ENCODE results near the gene SSX2IP. TPM values are rescaled to one million over a fixed set of nuclear protein-coding genes. Genes with fewer than 3 reads are reported as not detected.

SSX2IP gene
- total RNA-seq, 2 donors from 2014 or later = 16.6 to 21.8 TPM

- H3K27me3 Mint-ChIP-seq (ENCODE audit: insufficient read depth) = no peaks in the 10 kb centered on the region
- no peak overlapping the region for H3K27ac Mint-ChIP-seq
- H3K9me3 Mint-ChIP-seq = no peaks in the 10 kb centered on the region
- no peak for TF ChIP-seq CTCF (conservative IDR thresholded peaks at IDR 0.05)
- Histone ChIP-seq H3K27me3 (ENCODE audit: control insufficient read depth, insufficient read depth, low read length, poor library complexity, severe bottlenecking) (no peaks in the 10 kb centered on the region), H3K27ac (ENCODE audit: low read depth, low read length) (no peak overlapping the region), H3K4me3 (ENCODE audit: low read length) (no peak overlapping the region), H3K9me3 (ENCODE audit: control insufficient read depth, low read length) (no peaks in the 10 kb centered on the region), H3K4me1 (ENCODE audit: control insufficient read depth, insufficient read depth, low read length) (peaks cover 4% of the 10 kb centered on the region), H3K36me3 (ENCODE audit: control insufficient read depth, insufficient read depth, low read length) (no peaks in the 10 kb centered on the region), H3K9ac (ENCODE audit: extremely low read depth, low read length, poor library complexity, severe bottlenecking) (no peak overlapping the region)
- DNase-seq = no peak
- 79 to 81% methylated on average over 2 of the region's 2 CpGs for WGBS, 2 experiments (ENCODE audit: insufficient coverage in 1 of 2, insufficient read length in 1 of 2)
- peaks cover 11% of the 10 kb centered on the region for H3K4me1 Mint-ChIP-seq
- no peak overlapping the region for H3K4me3 Mint-ChIP-seq
- H3K36me3 Mint-ChIP-seq (ENCODE audit: low read depth) = no peaks in the 10 kb centered on the region
Observed at GRCh38 chr1:84698151-84699110, 8.2 kb upstream of the SSX2IP start.

GRCh38 chr1:84693785-84694184 is 3.5 kb upstream of the SSX2IP start:
- DNase-seq = no peak
- no peaks in the 10 kb centered on the region for H3K9me3 ChIP-seq (ENCODE audit: control insufficient read depth, low read length)
- H3K4me1 Mint-ChIP-seq = peaks cover 13% of the 10 kb centered on the region
- H3K4me3 ChIP-seq (ENCODE audit: low read length) = no peak overlapping the region
- H3K27ac Mint-ChIP-seq = no peak overlapping the region
- no peaks in the 10 kb centered on the region for H3K9me3 Mint-ChIP-seq
- H3K36me3 ChIP-seq (ENCODE audit: control insufficient read depth, insufficient read depth, low read length) = no peaks in the 10 kb centered on the region
- no peak overlapping the region for H3K4me3 Mint-ChIP-seq
- no peaks in the 10 kb centered on the region for H3K36me3 Mint-ChIP-seq (ENCODE audit: low read depth)
- H3K27ac ChIP-seq (ENCODE audit: low read depth, low read length) = no peak overlapping the region
- no peak for TF ChIP-seq CTCF (conservative IDR thresholded peaks at IDR 0.05)
- H3K9ac ChIP-seq (ENCODE audit: extremely low read depth, low read length, poor library complexity, severe bottlenecking) = no peak overlapping the region
- WGBS, 2 experiments (ENCODE audit: insufficient coverage in 1 of 2, insufficient read length in 1 of 2) = 95 to 100% methylated on average over 1 of the region's 1 CpG
- H3K4me1 ChIP-seq (ENCODE audit: control insufficient read depth, insufficient read depth, low read length) = peaks cover 3% of the 10 kb centered on the region
- no peaks in the 10 kb centered on the region for H3K27me3 ChIP-seq (ENCODE audit: control insufficient read depth, insufficient read depth, low read length, poor library complexity, severe bottlenecking)
- peaks cover 14% of the 10 kb centered on the region for H3K27me3 Mint-ChIP-seq (ENCODE audit: insufficient read depth)

GRCh38 chr1:84693005-84693404 is 2.7 kb upstream of the SSX2IP start:
- H3K9ac ChIP-seq (ENCODE audit: extremely low read depth, low read length, poor library complexity, severe bottlenecking) = no peak overlapping the region
- Mint-ChIP-seq H3K4me3 (no peak overlapping the region), H3K36me3 (ENCODE audit: low read depth) (no peaks in the 10 kb centered on the region), H3K9me3 (no peaks in the 10 kb centered on the region), H3K27ac (no peak overlapping the region), H3K27me3 (ENCODE audit: insufficient read depth) (peaks cover 15% of the 10 kb centered on the region), H3K4me1 (peaks cover 18% of the 10 kb centered on the region)
- DNase-seq = no peak
- no peaks in the 10 kb centered on the region for H3K9me3 ChIP-seq (ENCODE audit: control insufficient read depth, low read length)
- no peaks in the 10 kb centered on the region for H3K36me3 ChIP-seq (ENCODE audit: control insufficient read depth, insufficient read depth, low read length)
- H3K4me3 ChIP-seq (ENCODE audit: low read length) = no peak overlapping the region
- 97 to 100% methylated on average over 2 of the region's 2 CpGs for WGBS, 2 experiments (ENCODE audit: insufficient coverage in 1 of 2, insufficient read length in 1 of 2)
- no peak for TF ChIP-seq CTCF (conservative IDR thresholded peaks at IDR 0.05)
- H3K27ac ChIP-seq (ENCODE audit: low read depth, low read length) = no peak overlapping the region
- H3K4me1 ChIP-seq (ENCODE audit: control insufficient read depth, insufficient read depth, low read length) = peaks cover 2% of the 10 kb centered on the region
- H3K27me3 ChIP-seq (ENCODE audit: control insufficient read depth, insufficient read depth, low read length, poor library complexity, severe bottlenecking) = peaks cover 3% of the 10 kb centered on the region
